Liver (tissue), 9 donors: Measurements from ENCODE around the gene PCDHA8. TPM values are rescaled to one million over a fixed set of nuclear protein-coding genes. Genes with fewer than 3 reads are reported as not detected.

Experiments
- DNase-seq: peaks from one replicate; pipeline ENCODE4 v3.0.0-alpha.2; 2017; ENCODE audit warnings: low spot score
- H3K27ac ChIP-seq, 2 donors: one replicate each; pipeline ENCODE4 v1.7.0; 2013; ENCODE audit warnings: inconsistent platforms in 2 of 2, low read length in 2 of 2, control low read depth in 1 of 2, low read depth in 1 of 2, mild to moderate bottlenecking in 1 of 2
- H3K27me3 ChIP-seq, 4 donors: one replicate each; pipeline versions ENCODE4 v1.6.1 to v1.7.0; 2013; ENCODE audit warnings: low read length in 3 of 4, inconsistent platforms in 1 of 4, mild to moderate bottlenecking in 1 of 4, moderate library complexity in 1 of 4; ENCODE audit not compliant: control insufficient read depth in 4 of 4, insufficient read depth in 4 of 4
- H3K36me3 ChIP-seq, 4 donors: one replicate each; pipeline versions ENCODE4 v1.6.1 to v1.7.0; 2013; ENCODE audit warnings: low read length in 3 of 4, mild to moderate bottlenecking in 3 of 4, low read depth in 1 of 4, moderate library complexity in 1 of 4; ENCODE audit not compliant: control insufficient read depth in 4 of 4, insufficient read depth in 3 of 4
- H3K4me1 ChIP-seq, 4 donors: one replicate each; pipeline versions ENCODE4 v1.6.1 to v1.7.0; 2013; ENCODE audit warnings: low read length in 3 of 4, mild to moderate bottlenecking in 3 of 4, moderate library complexity in 1 of 4; ENCODE audit not compliant: control insufficient read depth in 4 of 4, insufficient read depth in 4 of 4
- H3K4me3 ChIP-seq, 3 donors: one replicate each; pipeline versions ENCODE4 v1.6.1 to v1.7.0; 2013; ENCODE audit warnings: low read length in 3 of 3, control low read depth in 1 of 3, low read depth in 1 of 3, mild to moderate bottlenecking in 1 of 3
- H3K9ac ChIP-seq, 2 donors: one replicate each; pipeline ENCODE4 v1.7.0; 2013; ENCODE audit warnings: low read length in 2 of 2, mild to moderate bottlenecking in 2 of 2, moderate library complexity in 2 of 2, control low read depth in 1 of 2, low read depth in 1 of 2
- H3K9me3 ChIP-seq, 4 donors: one replicate each; pipeline versions ENCODE4 v1.6.1 to v1.7.0; 2013; ENCODE audit warnings: low read length in 3 of 4; ENCODE audit not compliant: control insufficient read depth in 4 of 4
- FOXA2 ChIP-seq: IDR thresholded peaks from 2 replicates; pipeline ENCODE4 v1.6.1; 2016; ENCODE audit warnings: antibody characterized with exemption
- GABPA ChIP-seq, 2 donors: IDR thresholded peaks in 1 of 2; conservative IDR thresholded peaks in 1 of 2; 2 replicates each; pipeline ENCODE4 v1.6.1; 2016; ENCODE audit warnings: antibody characterized with exemption in 2 of 2, mild to moderate bottlenecking in 1 of 2, moderate library complexity in 1 of 2
- HNF4A ChIP-seq, 2 donors: conservative IDR thresholded peaks; 2 replicates each; pipeline ENCODE4 v1.6.1; 2016; ENCODE audit warnings: antibody characterized with exemption in 2 of 2, mild to moderate bottlenecking in 2 of 2
- HNF4G ChIP-seq: IDR thresholded peaks from 2 replicates; pipeline ENCODE4 v1.6.1; 2016; ENCODE audit warnings: antibody characterized with exemption
- JUND ChIP-seq, 2 donors: IDR thresholded peaks; 2 replicates each; pipeline ENCODE4 v1.6.1; 2016; ENCODE audit warnings: antibody characterized with exemption in 2 of 2
- RAD21 ChIP-seq, 2 donors: IDR thresholded peaks; 2 replicates each; pipeline ENCODE4 v1.6.1; 2016; ENCODE audit warnings: antibody characterized with exemption in 2 of 2, mild to moderate bottlenecking in 2 of 2
- RXRA ChIP-seq, 2 donors: IDR thresholded peaks; 2 replicates each; pipeline ENCODE4 v1.6.1; 2017 to 2018; ENCODE audit warnings: antibody characterized with exemption in 2 of 2, mild to moderate bottlenecking in 1 of 2
- WGBS: extraction: QIAGEN DNeasy Blood & Tissue Kit; methylation state at CpG from one replicate; pipeline ENCODE4 v1.1.7; 2013; 5-methylcytosine and 5-hydroxymethylcytosine counted together
- polyA plus RNA-seq, 2 donors: library from polyadenylated mRNA; stranded (reverse) in 1 of 2; unstranded in 1 of 2; fragments of 200-250 nt in 1 of 2; fragments of >200 nt in 1 of 2; fragmentation: Nextera tagmentation in 1 of 2; extraction: Ambion mirVana in 1 of 2; gene quantifications; one replicate each; pipeline versions ENCODE4 v1.2.1 to v1.2.3, GENCODE V29; 2013 to 2015
- total RNA-seq, 2 donors: library from RNA; depleted of rRNA; stranded (reverse); fragments of >200 nt; gene quantifications; one replicate each; pipeline ENCODE4 v1.2.3, GENCODE V29; 2014
- TF ChIP-seq, protein P1 (sequence below): IDR thresholded peaks from 2 replicates; pipeline ENCODE4 v1.6.1; 2016; ENCODE audit warnings: antibody characterized with exemption, mild to moderate bottlenecking
- TF ChIP-seq, protein P2 (sequence below): IDR thresholded peaks from 2 replicates; pipeline ENCODE4 v1.6.1; 2016; ENCODE audit warnings: antibody characterized with exemption
- TF ChIP-seq, protein P3 (sequence below): IDR thresholded peaks from 2 replicates; pipeline ENCODE4 v1.6.1; 2016; ENCODE audit warnings: antibody characterized with exemption
- TF ChIP-seq, protein P4 (sequence below): IDR thresholded peaks from 2 replicates; pipeline ENCODE4 v1.6.1; 2016; ENCODE audit warnings: antibody characterized with exemption
- TF ChIP-seq, protein P5 (sequence below): fragments of 150-350 bp; IDR thresholded peaks from 2 replicates; pipeline ENCODE4 v1.5.1; 2017; ENCODE audit warnings: improper control_type of control experiment, low read depth, low read length; ENCODE audit not compliant: missing input control
- donor health status: healthy.
- donor health status: healthy.
- donor health status: healthy.
- donor health status: healthy.
- donor health status: healthy.

Gene PCDHA8, protein sequence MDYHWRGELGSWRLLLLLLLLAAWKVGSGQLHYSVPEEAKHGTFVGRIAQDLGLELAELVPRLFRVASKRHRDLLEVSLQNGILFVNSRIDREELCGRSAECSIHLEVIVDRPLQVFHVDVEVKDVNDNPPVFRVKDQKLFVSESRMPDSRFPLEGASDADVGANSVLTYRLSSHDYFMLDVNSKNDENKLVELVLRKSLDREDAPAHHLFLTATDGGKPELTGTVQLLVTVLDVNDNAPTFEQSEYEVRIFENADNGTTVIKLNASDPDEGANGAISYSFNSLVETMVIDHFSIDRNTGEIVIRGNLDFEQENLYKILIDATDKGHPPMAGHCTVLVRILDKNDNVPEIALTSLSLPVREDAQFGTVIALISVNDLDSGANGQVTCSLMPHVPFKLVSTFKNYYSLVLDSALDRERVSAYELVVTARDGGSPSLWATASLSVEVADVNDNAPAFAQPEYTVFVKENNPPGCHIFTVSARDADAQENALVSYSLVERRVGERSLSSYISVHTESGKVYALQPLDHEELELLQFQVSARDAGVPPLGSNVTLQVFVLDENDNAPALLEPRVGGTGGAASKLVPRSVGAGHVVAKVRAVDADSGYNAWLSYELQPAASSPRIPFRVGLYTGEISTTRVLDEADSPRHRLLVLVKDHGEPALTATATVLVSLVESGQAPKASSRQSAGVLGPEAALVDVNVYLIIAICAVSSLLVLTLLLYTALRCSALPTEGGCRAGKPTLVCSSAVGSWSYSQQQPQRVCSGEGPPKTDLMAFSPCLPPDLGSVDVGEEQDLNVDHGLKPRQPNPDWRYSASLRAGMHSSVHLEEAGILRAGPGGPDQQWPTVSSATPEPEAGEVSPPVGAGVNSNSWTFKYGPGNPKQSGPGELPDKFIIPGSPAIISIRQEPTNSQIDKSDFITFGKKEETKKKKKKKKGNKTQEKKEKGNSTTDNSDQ
- total RNA-seq (under 1 TPM in 1 of 2 donors, not detected in 1; under 0.01 TPM), polyA plus RNA-seq (not detected)

DNA sequence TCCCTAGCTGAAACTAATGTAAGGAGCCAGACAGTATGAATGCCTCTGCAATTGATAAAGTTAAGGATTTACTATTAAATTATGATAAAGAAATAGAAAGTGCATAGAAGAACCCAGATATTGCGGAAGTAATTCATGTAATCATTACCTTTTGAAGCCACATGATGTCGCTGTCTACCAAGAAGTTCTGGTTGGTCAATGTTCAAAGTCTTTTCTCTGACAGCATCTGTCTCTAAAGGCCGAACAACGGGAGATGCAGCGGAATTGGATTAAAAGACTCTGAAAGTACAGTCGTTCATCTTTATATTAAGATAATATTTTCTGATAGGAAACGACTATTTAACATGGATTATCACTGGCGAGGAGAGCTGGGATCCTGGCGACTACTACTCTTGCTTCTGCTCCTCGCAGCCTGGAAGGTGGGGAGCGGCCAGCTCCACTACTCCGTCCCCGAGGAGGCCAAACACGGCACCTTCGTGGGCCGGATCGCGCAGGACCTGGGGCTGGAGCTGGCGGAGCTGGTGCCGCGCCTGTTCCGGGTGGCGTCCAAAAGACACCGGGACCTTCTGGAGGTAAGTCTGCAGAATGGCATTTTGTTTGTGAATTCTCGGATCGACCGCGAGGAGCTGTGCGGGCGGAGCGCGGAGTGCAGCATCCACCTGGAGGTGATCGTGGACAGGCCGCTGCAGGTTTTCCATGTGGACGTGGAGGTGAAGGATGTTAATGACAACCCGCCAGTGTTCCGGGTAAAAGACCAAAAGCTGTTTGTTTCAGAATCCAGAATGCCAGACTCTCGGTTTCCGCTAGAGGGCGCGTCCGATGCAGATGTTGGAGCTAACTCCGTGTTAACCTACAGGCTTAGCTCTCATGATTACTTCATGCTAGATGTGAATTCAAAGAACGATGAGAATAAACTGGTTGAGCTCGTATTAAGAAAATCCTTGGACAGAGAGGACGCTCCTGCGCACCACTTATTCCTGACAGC, at the start of gene PCDHA8:
TSS of gene PCDHA8 (plus strand) at position 210 of the 985 bp plus-strand sequence. CDS start at position 345, 135 bp downstream.
- peaks cover 10 to 22% (median 13%) of the 10 kb centered on the region in 4 donors for H3K9me3 ChIP-seq

DNA sequence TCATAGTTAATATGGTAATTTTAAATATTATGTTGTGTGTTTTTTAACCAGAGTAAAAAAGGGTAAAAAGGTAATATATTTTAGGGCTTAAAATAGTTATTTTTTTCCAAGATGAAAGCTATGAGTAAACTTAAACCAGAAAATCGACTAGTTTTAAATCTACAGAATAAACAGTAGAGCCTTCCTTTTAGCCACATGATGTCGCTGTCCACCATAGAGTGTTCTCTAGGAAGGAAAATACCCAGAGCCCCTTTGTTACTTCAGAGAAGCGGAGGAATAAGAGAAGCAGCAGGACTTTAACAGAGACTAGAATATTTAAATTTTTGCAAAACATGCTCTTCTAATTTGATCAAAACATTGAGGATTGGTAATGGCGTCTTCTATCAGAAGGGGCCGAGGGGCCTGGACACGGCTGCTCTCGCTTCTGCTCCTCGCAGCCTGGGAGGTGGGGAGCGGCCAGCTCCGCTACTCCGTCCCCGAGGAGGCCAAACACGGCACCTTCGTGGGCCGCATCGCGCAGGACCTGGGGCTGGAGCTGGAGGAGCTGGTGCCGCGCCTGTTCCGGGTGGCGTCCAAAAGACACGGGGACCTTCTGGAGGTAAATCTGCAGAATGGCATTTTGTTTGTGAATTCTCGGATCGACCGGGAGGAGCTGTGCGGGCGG, 46.3 kb upstream of the PCDHA8 start, which contains the start of gene PCDHA2:
TSS of gene PCDHA2 (plus strand) at position 258 of the 664 bp plus-strand sequence.
- DNase-seq, result no peak
- no peaks in the 10 kb centered on the region for H3K36me3 ChIP-seq
- WGBS, result 23% methylated on average over 27 of the region's 27 CpGs
- H3K27me3 ChIP-seq, result peaks cover 0 to 3% (median 0%) of the 10 kb centered on the region in 4 donors
- peaks cover 22 to 53% (median 28%) of the 10 kb centered on the region in 4 donors for H3K9me3 ChIP-seq
- H3K9ac ChIP-seq, result no peak within 1 kb of the TSS
- H3K4me3 ChIP-seq, result peak within 1 kb of the TSS in 1 of 3 donors; percentile 12
- no peak within 1 kb of the TSS for H3K27ac ChIP-seq
- no peaks in the 10 kb centered on the region for H3K4me1 ChIP-seq
- TF ChIP-seq HNF4A (conservative IDR thresholded peaks at IDR 0.05), result no peak
- TF ChIP-seq, protein P1, sequence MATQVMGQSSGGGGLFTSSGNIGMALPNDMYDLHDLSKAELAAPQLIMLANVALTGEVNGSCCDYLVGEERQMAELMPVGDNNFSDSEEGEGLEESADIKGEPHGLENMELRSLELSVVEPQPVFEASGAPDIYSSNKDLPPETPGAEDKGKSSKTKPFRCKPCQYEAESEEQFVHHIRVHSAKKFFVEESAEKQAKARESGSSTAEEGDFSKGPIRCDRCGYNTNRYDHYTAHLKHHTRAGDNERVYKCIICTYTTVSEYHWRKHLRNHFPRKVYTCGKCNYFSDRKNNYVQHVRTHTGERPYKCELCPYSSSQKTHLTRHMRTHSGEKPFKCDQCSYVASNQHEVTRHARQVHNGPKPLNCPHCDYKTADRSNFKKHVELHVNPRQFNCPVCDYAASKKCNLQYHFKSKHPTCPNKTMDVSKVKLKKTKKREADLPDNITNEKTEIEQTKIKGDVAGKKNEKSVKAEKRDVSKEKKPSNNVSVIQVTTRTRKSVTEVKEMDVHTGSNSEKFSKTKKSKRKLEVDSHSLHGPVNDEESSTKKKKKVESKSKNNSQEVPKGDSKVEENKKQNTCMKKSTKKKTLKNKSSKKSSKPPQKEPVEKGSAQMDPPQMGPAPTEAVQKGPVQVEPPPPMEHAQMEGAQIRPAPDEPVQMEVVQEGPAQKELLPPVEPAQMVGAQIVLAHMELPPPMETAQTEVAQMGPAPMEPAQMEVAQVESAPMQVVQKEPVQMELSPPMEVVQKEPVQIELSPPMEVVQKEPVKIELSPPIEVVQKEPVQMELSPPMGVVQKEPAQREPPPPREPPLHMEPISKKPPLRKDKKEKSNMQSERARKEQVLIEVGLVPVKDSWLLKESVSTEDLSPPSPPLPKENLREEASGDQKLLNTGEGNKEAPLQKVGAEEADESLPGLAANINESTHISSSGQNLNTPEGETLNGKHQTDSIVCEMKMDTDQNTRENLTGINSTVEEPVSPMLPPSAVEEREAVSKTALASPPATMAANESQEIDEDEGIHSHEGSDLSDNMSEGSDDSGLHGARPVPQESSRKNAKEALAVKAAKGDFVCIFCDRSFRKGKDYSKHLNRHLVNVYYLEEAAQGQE, result no peak
- no peak for TF ChIP-seq JUND (IDR thresholded peaks at IDR 0.05)
- no peak for TF ChIP-seq GABPA (IDR thresholded peaks at IDR 0.05 in 1 of 2, conservative IDR thresholded peaks at IDR 0.05 in 1 of 2)
- no peak for TF ChIP-seq FOXA2
- TF ChIP-seq HNF4G, result no peak
- no peak for TF ChIP-seq RAD21 (IDR thresholded peaks at IDR 0.05)
- TF ChIP-seq, protein P2, sequence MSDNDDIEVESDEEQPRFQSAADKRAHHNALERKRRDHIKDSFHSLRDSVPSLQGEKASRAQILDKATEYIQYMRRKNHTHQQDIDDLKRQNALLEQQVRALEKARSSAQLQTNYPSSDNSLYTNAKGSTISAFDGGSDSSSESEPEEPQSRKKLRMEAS, result no peak
- TF ChIP-seq, protein P3, sequence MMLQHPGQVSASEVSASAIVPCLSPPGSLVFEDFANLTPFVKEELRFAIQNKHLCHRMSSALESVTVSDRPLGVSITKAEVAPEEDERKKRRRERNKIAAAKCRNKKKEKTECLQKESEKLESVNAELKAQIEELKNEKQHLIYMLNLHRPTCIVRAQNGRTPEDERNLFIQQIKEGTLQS, result no peak

More for the DNA sequence above, at the start of gene PCDHA8:
- Histone ChIP-seq H3K4me1 (no peaks in the 10 kb centered on the region), H3K4me3 (no peak within 1 kb of the TSS), H3K27me3 (peaks cover 0 to 5% (median 2%) of the 10 kb centered on the region in 4 donors), H3K27ac (no peak within 1 kb of the TSS), H3K9ac (no peak within 1 kb of the TSS), H3K36me3 (no peaks in the 10 kb centered on the region)
- TF ChIP-seq, protein P4, sequence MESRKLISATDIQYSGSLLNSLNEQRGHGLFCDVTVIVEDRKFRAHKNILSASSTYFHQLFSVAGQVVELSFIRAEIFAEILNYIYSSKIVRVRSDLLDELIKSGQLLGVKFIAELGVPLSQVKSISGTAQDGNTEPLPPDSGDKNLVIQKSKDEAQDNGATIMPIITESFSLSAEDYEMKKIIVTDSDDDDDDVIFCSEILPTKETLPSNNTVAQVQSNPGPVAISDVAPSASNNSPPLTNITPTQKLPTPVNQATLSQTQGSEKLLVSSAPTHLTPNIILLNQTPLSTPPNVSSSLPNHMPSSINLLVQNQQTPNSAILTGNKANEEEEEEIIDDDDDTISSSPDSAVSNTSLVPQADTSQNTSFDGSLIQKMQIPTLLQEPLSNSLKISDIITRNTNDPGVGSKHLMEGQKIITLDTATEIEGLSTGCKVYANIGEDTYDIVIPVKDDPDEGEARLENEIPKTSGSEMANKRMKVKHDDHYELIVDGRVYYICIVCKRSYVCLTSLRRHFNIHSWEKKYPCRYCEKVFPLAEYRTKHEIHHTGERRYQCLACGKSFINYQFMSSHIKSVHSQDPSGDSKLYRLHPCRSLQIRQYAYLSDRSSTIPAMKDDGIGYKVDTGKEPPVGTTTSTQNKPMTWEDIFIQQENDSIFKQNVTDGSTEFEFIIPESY, result no peak
- TF ChIP-seq, protein P3, result no peak
- TF ChIP-seq, protein P5, sequence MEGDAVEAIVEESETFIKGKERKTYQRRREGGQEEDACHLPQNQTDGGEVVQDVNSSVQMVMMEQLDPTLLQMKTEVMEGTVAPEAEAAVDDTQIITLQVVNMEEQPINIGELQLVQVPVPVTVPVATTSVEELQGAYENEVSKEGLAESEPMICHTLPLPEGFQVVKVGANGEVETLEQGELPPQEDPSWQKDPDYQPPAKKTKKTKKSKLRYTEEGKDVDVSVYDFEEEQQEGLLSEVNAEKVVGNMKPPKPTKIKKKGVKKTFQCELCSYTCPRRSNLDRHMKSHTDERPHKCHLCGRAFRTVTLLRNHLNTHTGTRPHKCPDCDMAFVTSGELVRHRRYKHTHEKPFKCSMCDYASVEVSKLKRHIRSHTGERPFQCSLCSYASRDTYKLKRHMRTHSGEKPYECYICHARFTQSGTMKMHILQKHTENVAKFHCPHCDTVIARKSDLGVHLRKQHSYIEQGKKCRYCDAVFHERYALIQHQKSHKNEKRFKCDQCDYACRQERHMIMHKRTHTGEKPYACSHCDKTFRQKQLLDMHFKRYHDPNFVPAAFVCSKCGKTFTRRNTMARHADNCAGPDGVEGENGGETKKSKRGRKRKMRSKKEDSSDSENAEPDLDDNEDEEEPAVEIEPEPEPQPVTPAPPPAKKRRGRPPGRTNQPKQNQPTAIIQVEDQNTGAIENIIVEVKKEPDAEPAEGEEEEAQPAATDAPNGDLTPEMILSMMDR, result no peak
- no peak for TF ChIP-seq RXRA (IDR thresholded peaks at IDR 0.05)
- WGBS, result 24% methylated on average over 47 of the region's 47 CpGs
- DNase-seq, result no peak
